Psoas muscle (tissue), 8 donors: ENCODE results near the gene TICRR. TPM values are rescaled to one million over a fixed set of nuclear protein-coding genes. Genes with fewer than 3 reads are reported as not detected.

Experiments used
- ATAC-seq, 4 donors: fragments of 200-7000 bp; cut with Tn5 transposase; one replicate each; pipeline ENCODE4 v1.9.1; 2020; ENCODE audit warnings: moderate library complexity in 3 of 4, mild to moderate bottlenecking in 2 of 4
- DNase-seq, 2 donors: peaks; one replicate each; pipeline ENCODE4 v3.0.0-alpha.2; 2020
- H3K27ac ChIP-seq: fragments of 200-600 bp; one replicate; pipeline ENCODE4 v1.8.0; 2022
- H3K27me3 ChIP-seq, 3 donors: fragments of 200-600 bp in 1 of 3; one replicate each; pipeline versions ENCODE4 v1.6.1 to v1.8.0; 2013 to 2022; ENCODE audit warnings: low read length in 2 of 3, mild to moderate bottlenecking in 2 of 3, moderate library complexity in 1 of 3; ENCODE audit not compliant: insufficient read depth in 3 of 3
- H3K36me3 ChIP-seq, 2 donors: fragments of 200-600 bp in 1 of 2; one replicate each; pipeline versions ENCODE4 v1.6.1 to v1.8.0; 2013 to 2022; ENCODE audit warnings: low read depth in 1 of 2, mild to moderate bottlenecking in 1 of 2, moderate library complexity in 1 of 2; ENCODE audit not compliant: insufficient read depth in 1 of 2
- H3K4me1 ChIP-seq: fragments of 200-600 bp; one replicate; pipeline ENCODE4 v1.8.0; 2022
- H3K4me3 ChIP-seq: fragments of 200-600 bp; one replicate; pipeline ENCODE4 v1.8.0; 2022; ENCODE audit warnings: mild to moderate bottlenecking
- H3K9me3 ChIP-seq: fragments of 200-600 bp; one replicate; pipeline ENCODE4 v1.8.0; 2022
- CTCF ChIP-seq: fragments of 200-600 bp; IDR thresholded peaks from one replicate; pipeline ENCODE4 v1.8.0; 2022; ENCODE audit warnings: antibody characterized with exemption
- WGBS, 3 donors: extraction: QIAGEN DNeasy Blood & Tissue Kit; methylation state at CpG; one replicate each; pipeline versions ENCODE4 v1.1.6 to v1.1.7; 2013; 5-methylcytosine and 5-hydroxymethylcytosine counted together
- intact Hi-C, 2 donors: fragments of 100-400 bp; cut with DNase I; formaldehyde crosslinking; loops; one replicate each; pipeline versions ENCODE4 v1.11.0 to v1.14.2; 2022
- polyA plus RNA-seq, 3 donors: library from polyadenylated mRNA; stranded (reverse); fragments of 200-250 nt; gene quantifications; one replicate each; pipeline ENCODE4 v1.2.3, GENCODE V29; 2013
- total RNA-seq, 4 donors: library from RNA; stranded (reverse); fragmentation: NEBNext Ultra II Directional in 2 of 4; extraction: Animal tissue kit (Norgen Biotek cat#: 25700) in 2 of 4; gene quantifications; one replicate each; pipeline versions ENCODE4 v1.2.1 to v1.2.4, GENCODE V29; 2021 to 2023
- donor health status: healthy with polysubstance abuse.
- donor health status: DM: no; HTN: no; CAD: no; lungs with moderate emphysema.
- donor health status: Bipolar disorder and iron deficiency.
- donor health status: healthy.
- donor health status: DM: yes; HTN: yes; CAD: no.
- donor health status: DM: no; HTN: no; CAD: no.
- donor health status: DM: no; HTN: no; CAD: no.
- donor health status: DM: yes; HTN: yes; CAD: no.

The TICRR gene
- total and polyA plus RNA-seq, 7 donors: 0.01 to 0.04 (median 0.04) TPM; not detected in 4

GRCh38 chr15:89621547-89621946, 46.3 kb downstream of the TICRR start:
- peaks cover 0 to 1% (median 0%) of the 10 kb centered on the region in 3 donors for H3K27me3 ChIP-seq
- no peak overlapping the region for H3K27ac ChIP-seq
- no peak for DNase-seq
- H3K4me1 ChIP-seq: no peaks in the 10 kb centered on the region
- H3K36me3 ChIP-seq: no peaks in the 10 kb centered on the region
- no peaks in the 10 kb centered on the region for H3K9me3 ChIP-seq
- H3K4me3 ChIP-seq: no peak overlapping the region
- intact Hi-C loops: no loop called here
- no peak for TF ChIP-seq CTCF
- WGBS, 3 donors: 81 to 85% (median 83%) methylated on average over 4 of the region's 4 CpGs
- no peak for ATAC-seq

GRCh38 chr15:89623165-89623564, 47.9 kb downstream of the TICRR start:
- DNase-seq (no peak), ATAC-seq (no peak)
- Histone ChIP-seq H3K9me3 (no peaks in the 10 kb centered on the region), H3K36me3 (no peaks in the 10 kb centered on the region), H3K27ac (no peak overlapping the region), H3K27me3 (peaks cover 0 to 1% (median 0%) of the 10 kb centered on the region in 3 donors), H3K4me1 (no peaks in the 10 kb centered on the region), H3K4me3 (no peak overlapping the region)
- WGBS, 3 donors: 69 to 80% (median 79%) methylated on average over 1 of the region's 1 CpG
- TF ChIP-seq CTCF: no peak
- intact Hi-C loops: no loop called here

GRCh38 chr15:89625716-89626115, 50.4 kb downstream of the TICRR start:
- ATAC-seq (no peak), DNase-seq (no peak)
- Histone ChIP-seq H3K4me3 (no peak overlapping the region), H3K36me3 (no peaks in the 10 kb centered on the region), H3K4me1 (no peaks in the 10 kb centered on the region), H3K27me3 (peaks cover 0 to 1% (median 0%) of the 10 kb centered on the region in 3 donors), H3K9me3 (no peaks in the 10 kb centered on the region), H3K27ac (no peak overlapping the region)
- no peak for TF ChIP-seq CTCF
- 88 to 93% (median 91%) methylated on average over 9 of the region's 9 CpGs for WGBS, 3 donors
- intact Hi-C loops: no loop called here

- H3K36me3 ChIP-seq: no peaks in the 10 kb centered on the region
- no peak for TF ChIP-seq CTCF
- peak in 1 of 2 donors; percentile 37 for DNase-seq
- no peak for ATAC-seq
- H3K4me3 ChIP-seq: no peak overlapping the region
- H3K27me3 ChIP-seq: peaks cover 0 to 1% (median 0%) of the 10 kb centered on the region in 3 donors
- no peaks in the 10 kb centered on the region for H3K9me3 ChIP-seq
- no peaks in the 10 kb centered on the region for H3K4me1 ChIP-seq
- WGBS, 3 donors: 94 to 98% (median 98%) methylated on average over 7 to 8 of the region's 8 CpGs
- no peak overlapping the region for H3K27ac ChIP-seq
- intact Hi-C loops: no loop called here
Measured at GRCh38 chr15:89627256-89627970, 52.1 kb downstream of the TICRR start.

- H3K27ac ChIP-seq: no peak overlapping the region
- TF ChIP-seq CTCF: no peak
- peaks cover 0 to 3% of the 10 kb centered on the region in 2 donors for H3K36me3 ChIP-seq
- H3K4me3 ChIP-seq: no peak overlapping the region
- ATAC-seq (no peak), DNase-seq (peak in 1 of 2 donors; percentile 32)
- WGBS, 3 donors: 82 to 89% (median 85%) methylated on average over 16 to 21 of the region's 21 CpGs
- intact Hi-C loops: no loop called here
- H3K9me3 ChIP-seq: no peaks in the 10 kb centered on the region
- no peaks in the 10 kb centered on the region for H3K27me3 ChIP-seq
- H3K4me1 ChIP-seq: no peaks in the 10 kb centered on the region
Measured at GRCh38 chr15:89628301-89628700, 53.0 kb downstream of the TICRR start.
